Measurements from ENCODE around the gene ASPHD2.
A peak's percentile ranks its signal among the peaks of the same experiment; 100 is the strongest.

ASPHD2 gene

DNA sequence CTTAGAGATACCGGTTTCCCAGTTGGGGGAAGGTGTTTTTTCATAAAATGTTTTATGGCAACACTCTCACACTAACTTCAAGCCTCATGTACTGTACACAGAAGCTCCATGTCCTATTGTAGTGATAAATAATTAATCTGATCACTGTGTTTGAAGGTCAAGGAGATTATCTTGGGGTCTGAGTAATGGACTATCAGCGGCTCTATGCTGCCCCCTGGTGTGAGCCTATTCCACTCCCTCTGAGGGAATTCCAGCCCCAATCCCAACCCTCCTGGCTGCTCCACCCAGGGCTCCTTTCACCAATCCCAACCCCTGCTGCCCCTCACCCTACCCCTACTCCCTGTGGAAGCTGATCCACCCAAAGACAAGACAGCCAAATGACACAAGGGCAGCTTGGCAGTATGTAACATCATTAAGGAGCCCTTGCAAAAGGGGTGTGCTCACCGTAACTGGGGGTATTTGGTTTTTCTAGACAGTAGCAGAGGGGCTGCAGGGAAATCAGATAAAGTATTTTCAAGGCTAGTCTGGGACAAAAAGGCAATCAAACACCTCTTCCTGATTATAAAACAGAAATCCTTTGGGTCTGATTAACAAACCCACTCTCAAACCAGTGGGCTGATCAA lies 32.2 kb downstream of the ASPHD2 start:
- no peaks in the 10 kb centered on the region for H3K4me1 ChIP-seq
- H3K27me3 ChIP-seq (ENCODE audit: control insufficient read depth, insufficient read depth, low read length): no peaks in the 10 kb centered on the region
- peak; percentile 52 for TF ChIP-seq CTCF (IDR thresholded peaks at IDR 0.05)
- no peaks in the 10 kb centered on the region for H3K9me3 ChIP-seq (ENCODE audit: control insufficient read depth, low read length)
- no peak overlapping the region for H3K27ac ChIP-seq
- H3K9ac ChIP-seq: no peak overlapping the region
- no peak overlapping the region for H3K4me3 ChIP-seq (ENCODE audit: low read depth, low read length)
- H3K4me2 ChIP-seq (ENCODE audit: low read length): no peak overlapping the region
- no peaks in the 10 kb centered on the region for H3K36me3 ChIP-seq (ENCODE audit: control insufficient read depth, insufficient read depth, low read length)
- H3K79me2 ChIP-seq: no peaks in the 10 kb centered on the region
- H2AFZ ChIP-seq: no peak overlapping the region

- H3K79me2 ChIP-seq: no peaks in the 10 kb centered on the region
- H3K4me2 ChIP-seq (ENCODE audit: low read length): no peak overlapping the region
- no peaks in the 10 kb centered on the region for H3K9me3 ChIP-seq (ENCODE audit: control insufficient read depth, low read length)
- H3K36me3 ChIP-seq (ENCODE audit: control insufficient read depth, insufficient read depth, low read length): no peaks in the 10 kb centered on the region
- H3K9ac ChIP-seq: no peak overlapping the region
- H3K27ac ChIP-seq: no peak overlapping the region
- H2AFZ ChIP-seq: no peak overlapping the region
- no peaks in the 10 kb centered on the region for H3K27me3 ChIP-seq (ENCODE audit: control insufficient read depth, insufficient read depth, low read length)
- H3K4me3 ChIP-seq (ENCODE audit: low read depth, low read length): no peak overlapping the region
- no peak for TF ChIP-seq CTCF (IDR thresholded peaks at IDR 0.05)
- H3K4me1 ChIP-seq: no peaks in the 10 kb centered on the region
Measured at GRCh38 chr22:26462051-26462450, 33.0 kb downstream of the ASPHD2 start.

DNA sequence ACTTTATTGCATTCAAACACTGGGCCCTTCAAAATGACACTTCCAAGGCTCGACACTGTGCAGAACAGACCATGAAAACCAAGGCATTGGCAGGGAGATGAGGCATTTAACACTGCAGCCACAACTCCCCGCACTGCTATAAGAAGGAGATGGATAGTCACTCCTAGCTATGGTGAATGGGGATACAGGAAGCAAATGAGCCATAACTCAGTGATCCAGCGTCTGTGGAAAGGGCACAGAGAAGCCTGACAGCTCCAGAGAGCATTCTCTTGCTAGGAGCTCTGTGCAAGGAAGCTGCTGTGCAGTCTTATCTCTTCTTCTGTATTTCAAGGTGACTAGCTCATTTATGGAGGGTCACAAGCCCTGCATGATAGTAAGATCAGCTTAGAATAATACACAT lies 33.6 kb downstream of the ASPHD2 start:
- no peak overlapping the region for H3K4me3 ChIP-seq (ENCODE audit: low read depth, low read length)
- H3K79me2 ChIP-seq: no peaks in the 10 kb centered on the region
- no peaks in the 10 kb centered on the region for H3K9me3 ChIP-seq (ENCODE audit: control insufficient read depth, low read length)
- H2AFZ ChIP-seq: no peak overlapping the region
- H3K27ac ChIP-seq: no peak overlapping the region
- no peak overlapping the region for H3K9ac ChIP-seq
- H3K36me3 ChIP-seq (ENCODE audit: control insufficient read depth, insufficient read depth, low read length): no peaks in the 10 kb centered on the region
- no peaks in the 10 kb centered on the region for H3K4me1 ChIP-seq
- H3K27me3 ChIP-seq (ENCODE audit: control insufficient read depth, insufficient read depth, low read length): no peaks in the 10 kb centered on the region
- no peak overlapping the region for H3K4me2 ChIP-seq (ENCODE audit: low read length)
- TF ChIP-seq CTCF (IDR thresholded peaks at IDR 0.05): no peak

- TF ChIP-seq CTCF (IDR thresholded peaks at IDR 0.05): no peak
- H2AFZ ChIP-seq: no peak overlapping the region
- H3K79me2 ChIP-seq: no peaks in the 10 kb centered on the region
- no peak overlapping the region for H3K4me2 ChIP-seq (ENCODE audit: low read length)
- H3K27me3 ChIP-seq (ENCODE audit: control insufficient read depth, insufficient read depth, low read length): no peaks in the 10 kb centered on the region
- H3K9me3 ChIP-seq (ENCODE audit: control insufficient read depth, low read length): no peaks in the 10 kb centered on the region
- no peak overlapping the region for H3K27ac ChIP-seq
- no peak overlapping the region for H3K4me3 ChIP-seq (ENCODE audit: low read depth, low read length)
- no peaks in the 10 kb centered on the region for H3K4me1 ChIP-seq
- no peak overlapping the region for H3K9ac ChIP-seq
- no peaks in the 10 kb centered on the region for H3K36me3 ChIP-seq (ENCODE audit: control insufficient read depth, insufficient read depth, low read length)
Measured at GRCh38 chr22:26463101-26463661, 34.1 kb downstream of the ASPHD2 start.

GRCh38 chr22:26463688-26464087 lies 34.6 kb downstream of the ASPHD2 start:
- no peaks in the 10 kb centered on the region for H3K36me3 ChIP-seq (ENCODE audit: control insufficient read depth, insufficient read depth, low read length)
- no peak for TF ChIP-seq CTCF (IDR thresholded peaks at IDR 0.05)
- H3K4me2 ChIP-seq (ENCODE audit: low read length): no peak overlapping the region
- no peaks in the 10 kb centered on the region for H3K9me3 ChIP-seq (ENCODE audit: control insufficient read depth, low read length)
- no peak overlapping the region for H3K4me3 ChIP-seq (ENCODE audit: low read depth, low read length)
- no peaks in the 10 kb centered on the region for H3K27me3 ChIP-seq (ENCODE audit: control insufficient read depth, insufficient read depth, low read length)
- H3K27ac ChIP-seq: no peak overlapping the region
- no peaks in the 10 kb centered on the region for H3K79me2 ChIP-seq
- no peak overlapping the region for H3K9ac ChIP-seq
- H3K4me1 ChIP-seq: no peaks in the 10 kb centered on the region
- H2AFZ ChIP-seq: no peak overlapping the region
